Measurements from ENCODE around the gene UBE2D1.

The UBE2D1 gene

GRCh38 chr10:58341947-58342346 lies 7.1 kb downstream of the UBE2D1 start:
- DNase-seq, result no peak

GRCh38 chr10:58347967-58348366 lies 13.2 kb downstream of the UBE2D1 start:
- no peak for DNase-seq

GRCh38 chr10:58348571-58349033 lies 13.8 kb downstream of the UBE2D1 start:
- no peak for DNase-seq

GRCh38 chr10:58350023-58350422 lies 15.2 kb downstream of the UBE2D1 start:
- DNase-seq, result no peak

GRCh38 chr10:58350619-58351323 lies 16.0 kb downstream of the UBE2D1 start:
- DNase-seq, result no peak

- DNase-seq, result no peak
Measured at GRCh38 chr10:58351616-58352578, 17.1 kb downstream of the UBE2D1 start.

- no peak for DNase-seq
Measured at GRCh38 chr10:58352956-58353610, 18.3 kb downstream of the UBE2D1 start.

GRCh38 chr10:58356756-58357155 lies 21.9 kb downstream of the UBE2D1 start:
- DNase-seq, result no peak

GRCh38 chr10:58358314-58358933 lies 23.6 kb downstream of the UBE2D1 start:
- DNase-seq, result no peak

- no peak for DNase-seq
Measured at GRCh38 chr10:58358947-58359346, 24.1 kb downstream of the UBE2D1 start.

- no peak for DNase-seq
Measured at GRCh38 chr10:58359541-58359940, 24.7 kb downstream of the UBE2D1 start.

GRCh38 chr10:58360412-58361004 lies 25.7 kb downstream of the UBE2D1 start:
- no peak for DNase-seq

GRCh38 chr10:58361353-58361752 lies 26.5 kb downstream of the UBE2D1 start:
- no peak for DNase-seq

GRCh38 chr10:58362027-58362789 lies 27.4 kb downstream of the UBE2D1 start:
- no peak for DNase-seq

GRCh38 chr10:58367069-58367468 lies 32.3 kb downstream of the UBE2D1 start:
- DNase-seq, result no peak

- DNase-seq, result no peak
Measured at GRCh38 chr10:58371473-58371872, 36.7 kb downstream of the UBE2D1 start.

- DNase-seq, result no peak
Measured at GRCh38 chr10:58372607-58373441, 38.0 kb downstream of the UBE2D1 start.

GRCh38 chr10:58373442-58373827 lies 38.6 kb downstream of the UBE2D1 start:
- no peak for DNase-seq

GRCh38 chr10:58382489-58382995 lies 47.7 kb downstream of the UBE2D1 start:
- DNase-seq, result no peak

GRCh38 chr10:58384095-58384494 lies 49.3 kb downstream of the UBE2D1 start:
- DNase-seq, result no peak
